Activated T-cell treated with anti-CD3 and anti-CD28 coated beads for 48 hours (primary cell): ENCODE results near the gene ELOA.
"Not testable (repeated sequence)": the region's sequence is repeated elsewhere in the genome, so short reads cannot be mapped to it uniquely, and the experiment has no call there.

Experiments used
- DNase-seq: peaks from one replicate; pipeline ENCODE4 v3.0.0-alpha.2; 2020; ENCODE audit warnings: low read depth

Gene ELOA

GRCh38 chr1:23800400-23801337 lies 57.4 kb downstream of the ELOA start, which contains the start of gene GALE:
Gene GALE, minus strand, starts transcription at chr1:23800754. Its CDS starts 1,747 bp downstream, at chr1:23799007.
- DNase-seq: peak; percentile 98

GRCh38 chr1:23801338-23801748 lies 58.1 kb downstream of the ELOA start:
- DNase-seq: no peak

GRCh38 chr1:23801876-23802275 lies 58.6 kb downstream of the ELOA start:
- no peak for DNase-seq

GRCh38 chr1:23802809-23803342 lies 59.6 kb downstream of the ELOA start:
- not testable (repeated sequence) for DNase-seq

GRCh38 chr1:23803674-23804073 lies 60.4 kb downstream of the ELOA start:
- DNase-seq: no peak

- DNase-seq: no peak
Observed at GRCh38 chr1:23804183-23804835, 61.0 kb downstream of the ELOA start.

GRCh38 chr1:23805025-23805424 lies 61.8 kb downstream of the ELOA start:
- DNase-seq: no peak

- DNase-seq: no peak
Observed at GRCh38 chr1:23806280-23806679, 63.0 kb downstream of the ELOA start.

- DNase-seq: no peak
Observed at GRCh38 chr1:23807453-23807852, 64.2 kb downstream of the ELOA start.

GRCh38 chr1:23809751-23810171 lies 66.5 kb downstream of the ELOA start:
- DNase-seq: peak; percentile 77

GRCh38 chr1:23810818-23811540 lies 67.7 kb downstream of the ELOA start:
- DNase-seq: peak; percentile 46
